Tibial nerve (tissue), 4 donors: ENCODE measurements around the gene ERICH6.

Experiments
- CTCF ChIP-seq, 5 experiments: fragments of 200-600 bp in 3 of 5; fragments of 450-650 bp in 2 of 5; sonication (generic) in 3 of 5; IDR thresholded peaks; one replicate each; pipeline ENCODE4 v1.5.1; 2016 to 2019; ENCODE audit warnings: antibody characterized with exemption in 5 of 5, mild to moderate bottlenecking in 3 of 5, moderate library complexity in 2 of 5
- EP300 ChIP-seq, 2 donors: sonication (generic); formaldehyde crosslinking; IDR thresholded peaks; one replicate each; pipeline ENCODE4 v1.6.1; 2017; ENCODE audit warnings: antibody characterized with exemption in 2 of 2, mild to moderate bottlenecking in 1 of 2

GRCh38 chr3:150740733-150741496 is 37.2 kb upstream of the ERICH6 start:
- TF ChIP-seq CTCF (IDR thresholded peaks at IDR 0.05) = no peak
- TF ChIP-seq EP300 (IDR thresholded peaks at IDR 0.05) = no peak
